Measurements from ENCODE around the gene CIART. TPM values are rescaled to one million over a fixed set of nuclear protein-coding genes. Genes with fewer than 3 reads are reported as not detected.
"Not testable (repeated sequence)": the region's sequence is repeated elsewhere in the genome, so short reads cannot be mapped to it uniquely, and the experiment has no call there.

The CIART gene, protein sequence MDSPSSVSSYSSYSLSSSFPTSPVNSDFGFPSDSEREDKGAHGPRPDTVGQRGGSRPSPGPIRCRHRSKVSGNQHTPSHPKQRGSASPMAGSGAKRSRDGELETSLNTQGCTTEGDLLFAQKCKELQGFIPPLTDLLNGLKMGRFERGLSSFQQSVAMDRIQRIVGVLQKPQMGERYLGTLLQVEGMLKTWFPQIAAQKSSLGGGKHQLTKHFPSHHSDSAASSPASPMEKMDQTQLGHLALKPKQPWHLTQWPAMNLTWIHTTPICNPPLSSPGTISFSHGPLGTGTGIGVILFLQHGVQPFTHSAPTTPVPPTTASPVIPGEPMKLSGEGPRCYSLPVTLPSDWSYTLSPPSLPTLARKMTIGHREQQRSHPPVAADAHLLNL
- 1 to 10 TPM; 7.0 to 9.8 (median 7.8) TPM for polyA plus RNA-seq (ENCODE audit: insufficient read length in 4 of 4)

DNA sequence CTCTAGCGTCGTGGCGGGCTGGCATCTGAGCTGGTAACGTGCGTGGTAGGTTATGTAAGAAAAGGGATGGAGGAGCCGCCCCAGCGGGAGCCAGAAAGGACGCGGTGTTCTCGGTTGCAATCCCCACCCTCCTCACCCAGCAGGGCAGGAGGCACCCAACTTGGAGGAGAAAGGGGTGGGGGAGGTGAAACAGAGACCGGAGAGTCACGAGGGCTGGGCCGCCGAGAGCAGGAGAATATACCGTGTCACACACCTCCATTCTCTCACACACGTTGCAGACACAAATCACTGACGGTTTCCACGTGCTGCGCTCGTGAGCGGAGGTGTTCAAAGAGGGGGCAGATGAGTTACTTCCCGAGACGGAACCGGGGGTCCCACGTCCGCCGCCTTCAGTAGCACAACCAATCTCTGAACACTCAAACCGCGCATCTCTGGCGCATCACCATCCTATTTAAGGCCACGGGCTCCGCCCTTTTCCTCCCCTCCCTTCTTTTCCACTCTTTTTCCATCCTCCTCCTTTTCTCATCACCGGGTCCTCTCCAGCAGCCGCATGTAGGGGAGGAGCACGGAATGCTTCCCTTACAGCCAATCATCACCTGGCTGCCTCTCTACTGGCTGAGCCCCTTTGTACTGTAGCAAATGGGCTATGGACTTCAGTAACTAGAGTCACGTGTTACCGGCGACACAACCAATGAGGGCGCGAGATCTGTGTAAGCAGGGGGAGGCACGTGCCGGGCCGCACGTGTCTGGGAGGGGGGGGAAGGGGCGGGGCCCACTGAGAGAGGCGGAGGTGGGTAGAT is at the start of gene CIART:
TSS of gene CIART (plus strand) at position 797 of the 800 bp plus-strand sequence. CDS start 714 bp downstream, outside the sequence.
- peak; percentile 90 to 96 (median 92) for DNase-seq (ENCODE audit: low read depth in 4 of 4, low spot score in 3 of 4)

DNA sequence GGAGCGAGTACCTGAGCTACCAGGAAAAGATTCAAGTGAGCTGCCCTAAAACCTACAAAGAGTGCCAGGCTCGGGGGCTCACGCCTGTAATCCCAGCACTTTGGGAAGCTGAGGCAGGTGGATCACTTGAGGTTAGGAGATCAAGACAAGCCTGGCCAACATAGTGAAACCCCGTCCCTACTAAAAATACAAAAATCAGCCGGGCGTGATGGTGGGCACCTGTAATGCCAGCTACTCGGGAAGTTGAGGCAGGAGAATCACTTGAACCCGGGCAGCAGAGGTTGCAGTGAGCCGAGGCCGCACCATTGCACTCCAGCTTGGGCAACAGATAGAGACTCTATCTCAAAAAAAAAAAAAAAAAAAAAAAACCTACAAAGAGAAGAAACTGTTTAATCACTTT is 49.4 kb upstream of the CIART start:
- not testable (repeated sequence) for DNase-seq (ENCODE audit: low read depth in 4 of 4, low spot score in 3 of 4)

DNA sequence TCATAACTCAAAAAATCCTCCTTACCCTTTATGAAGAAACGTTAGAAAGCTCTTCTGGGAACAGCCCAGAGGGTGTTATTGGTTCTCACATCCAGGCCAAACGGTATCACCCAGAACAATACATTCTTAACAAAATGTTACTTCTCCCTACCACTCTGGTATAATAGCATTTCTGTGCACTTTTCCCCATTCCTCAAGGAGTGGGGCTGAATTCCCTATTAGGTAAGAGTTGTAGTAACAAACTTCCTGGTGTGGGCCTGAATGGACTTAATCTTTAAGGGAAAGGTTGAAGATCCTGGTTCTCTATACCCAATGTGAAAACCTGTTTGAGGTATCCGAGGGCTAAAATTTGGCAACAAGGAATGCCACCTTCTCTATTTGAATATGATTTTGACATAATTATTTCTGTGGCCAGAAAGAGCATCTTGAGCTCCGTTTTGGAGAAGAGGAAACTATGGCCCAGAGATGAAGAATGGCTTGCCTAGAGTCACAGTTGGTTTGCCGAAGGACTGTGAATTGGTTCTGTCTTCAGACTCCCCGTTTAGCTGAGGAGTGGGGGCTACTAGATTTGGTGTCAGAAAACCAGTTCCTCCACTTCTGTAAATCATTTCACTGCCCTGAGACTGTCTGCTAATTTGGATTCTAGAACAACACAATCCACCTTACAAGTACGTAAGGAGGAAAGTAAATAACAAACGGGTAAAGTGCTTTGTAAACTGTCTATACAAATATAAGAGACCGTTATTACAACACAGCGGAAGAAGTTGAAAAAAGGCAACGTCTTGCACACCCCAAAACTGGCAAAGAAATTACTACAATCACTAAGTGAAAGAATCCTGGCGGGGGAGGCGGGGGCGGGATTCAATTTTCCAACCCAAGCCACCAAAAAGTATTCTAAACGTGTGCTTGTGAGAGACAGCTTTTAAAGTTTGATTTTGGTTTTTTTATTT is 48.7 kb upstream of the CIART start:
- DNase-seq (ENCODE audit: low read depth in 4 of 4, low spot score in 3 of 4) = peak in 1 of 4 donors; percentile 46

DNA sequence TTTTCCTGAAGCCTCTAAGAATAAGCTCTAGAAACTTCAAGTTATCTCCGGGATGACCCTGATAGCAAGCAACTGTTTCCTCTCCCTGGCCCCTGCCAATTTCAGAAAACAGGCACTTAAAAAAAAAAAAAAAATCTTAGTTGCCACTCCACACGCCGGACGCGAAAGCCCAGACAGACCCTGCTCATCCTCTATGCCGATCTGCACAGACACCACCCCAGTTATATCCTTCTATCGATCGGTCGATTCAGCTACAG is 48.1 kb upstream of the CIART start:
- no peak for DNase-seq (ENCODE audit: low read depth in 4 of 4, low spot score in 3 of 4)

DNA sequence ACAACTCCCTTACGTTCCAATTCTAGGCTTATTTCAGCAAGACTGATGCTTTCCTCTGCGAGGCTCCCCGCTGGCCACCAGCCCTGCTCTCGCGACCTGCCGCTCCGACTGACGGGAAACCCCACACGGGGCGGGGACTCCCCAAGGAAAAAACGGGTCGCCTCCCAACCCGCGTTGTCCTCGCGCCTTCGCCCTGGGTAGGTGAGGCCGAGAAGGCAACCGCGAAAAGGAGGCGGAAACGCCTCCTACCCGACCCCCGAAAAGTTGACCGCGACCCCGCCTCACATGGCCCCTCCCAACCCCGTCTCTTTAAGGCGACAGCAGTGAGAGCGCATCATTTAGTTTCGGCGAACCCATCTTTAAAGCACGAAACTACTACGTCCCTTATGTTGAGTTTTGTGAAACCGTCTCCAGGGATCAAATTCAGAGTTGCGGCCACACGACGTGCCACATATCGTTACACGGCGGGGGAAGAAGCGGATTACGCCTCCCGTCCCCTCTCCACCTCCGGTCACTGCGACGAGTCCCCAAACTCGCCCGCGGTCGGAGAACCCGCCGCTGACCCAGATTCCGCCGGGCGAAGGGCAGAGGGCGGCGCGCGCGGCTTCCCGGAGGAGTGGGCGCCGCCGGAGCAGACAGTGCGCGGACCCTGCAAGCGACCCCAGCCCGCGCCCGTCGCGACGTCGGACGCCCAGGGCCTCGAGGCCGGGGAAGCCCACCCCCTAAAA is 47.6 kb upstream of the CIART start:
- DNase-seq (ENCODE audit: low read depth in 4 of 4, low spot score in 3 of 4) = peak in 1 of 4 donors; percentile 71

DNA sequence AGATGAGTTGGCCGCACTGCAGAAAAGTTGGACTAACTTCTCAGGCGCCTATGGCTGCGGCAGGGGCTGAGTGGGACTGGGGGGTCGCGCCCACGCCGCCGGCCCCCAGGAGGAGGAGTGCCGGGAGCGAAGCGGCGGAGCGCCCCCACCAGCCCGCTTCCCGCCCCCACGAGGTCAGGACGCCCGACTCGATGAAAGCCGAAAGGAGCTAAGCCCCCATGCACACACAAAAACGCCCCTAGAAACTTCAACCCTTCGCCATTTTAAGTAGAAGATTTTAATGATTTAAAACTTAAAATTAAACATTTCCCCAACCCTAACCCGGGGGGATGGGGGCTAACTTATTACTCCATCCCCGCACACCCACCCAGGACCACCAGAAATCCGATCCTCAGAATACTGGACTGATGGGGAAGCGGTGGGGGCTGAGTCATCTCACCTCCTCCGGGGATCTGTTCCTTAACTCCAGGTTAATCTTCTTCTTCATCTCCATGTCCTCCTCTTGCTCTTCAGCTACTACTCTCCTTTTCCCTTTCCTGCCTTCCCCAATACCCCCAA is 47.0 kb upstream of the CIART start:
- DNase-seq (ENCODE audit: low read depth in 4 of 4, low spot score in 3 of 4) = no peak

DNA sequence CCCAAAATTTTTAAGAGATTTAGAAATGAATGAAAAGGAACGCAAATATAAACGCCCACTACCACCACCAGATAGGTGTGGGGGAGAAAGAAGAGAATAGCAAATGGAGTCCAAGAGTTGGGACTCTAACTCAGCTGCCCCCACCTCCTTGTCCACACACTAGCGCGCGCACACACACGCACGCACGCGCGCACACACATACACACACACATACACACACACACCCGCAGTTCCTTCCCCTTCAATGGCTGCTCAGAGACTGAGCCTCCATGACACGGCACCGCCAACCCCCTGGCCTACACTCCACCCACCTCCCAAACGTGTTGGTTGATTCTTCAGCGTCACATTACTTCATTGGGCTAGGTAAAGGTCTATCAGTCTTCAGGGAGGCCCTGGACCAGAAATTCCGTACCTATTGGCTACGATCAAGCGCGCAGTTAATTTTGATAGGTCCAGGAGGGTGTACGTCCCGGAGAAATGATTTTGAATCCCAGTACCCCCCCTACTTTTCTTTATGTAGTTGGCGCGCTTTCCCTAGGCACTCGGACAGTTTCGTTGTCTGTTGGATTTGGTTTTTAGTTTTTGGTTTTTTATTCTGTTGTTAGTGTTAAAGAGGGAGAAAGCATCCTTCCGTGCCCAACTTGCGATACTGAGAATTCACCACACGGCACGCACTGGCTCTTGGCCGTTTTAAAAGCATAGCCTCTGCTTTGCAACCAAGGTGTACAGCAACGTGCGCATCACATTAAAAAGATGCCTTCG is 46.3 kb upstream of the CIART start, which contains the start of gene ANP32E:
TSS of gene ANP32E (minus strand) at position 261 of the 762 bp plus-strand sequence. CDS start 326 bp downstream, outside the sequence.
- DNase-seq (ENCODE audit: low read depth in 4 of 4, low spot score in 3 of 4) = peak; percentile 95 to 99 (median 96)

DNA sequence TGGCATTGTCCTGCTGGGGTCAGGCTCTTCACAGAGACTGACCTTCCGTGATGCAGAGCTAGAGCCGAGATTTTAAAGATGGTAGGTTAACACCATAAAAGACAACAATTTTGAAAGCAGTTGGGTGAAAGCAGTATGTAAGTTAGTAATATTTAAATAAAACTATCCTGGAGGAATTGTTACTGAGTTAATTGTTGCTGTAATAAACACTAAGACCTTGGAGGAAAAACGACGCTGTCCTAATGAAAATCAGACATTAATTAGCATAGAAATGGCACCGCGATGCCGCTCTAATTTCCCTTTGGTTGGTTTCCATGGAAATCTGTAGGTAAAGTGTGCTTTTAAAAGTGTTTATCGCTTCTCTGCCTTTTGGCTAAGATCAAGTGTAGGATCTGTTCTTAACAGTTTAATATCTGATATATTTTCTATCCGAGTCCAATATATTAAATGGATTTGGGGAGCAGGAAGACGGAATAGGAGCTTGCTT is 45.7 kb upstream of the CIART start:
- DNase-seq (ENCODE audit: low read depth in 4 of 4, low spot score in 3 of 4) = no peak

DNA sequence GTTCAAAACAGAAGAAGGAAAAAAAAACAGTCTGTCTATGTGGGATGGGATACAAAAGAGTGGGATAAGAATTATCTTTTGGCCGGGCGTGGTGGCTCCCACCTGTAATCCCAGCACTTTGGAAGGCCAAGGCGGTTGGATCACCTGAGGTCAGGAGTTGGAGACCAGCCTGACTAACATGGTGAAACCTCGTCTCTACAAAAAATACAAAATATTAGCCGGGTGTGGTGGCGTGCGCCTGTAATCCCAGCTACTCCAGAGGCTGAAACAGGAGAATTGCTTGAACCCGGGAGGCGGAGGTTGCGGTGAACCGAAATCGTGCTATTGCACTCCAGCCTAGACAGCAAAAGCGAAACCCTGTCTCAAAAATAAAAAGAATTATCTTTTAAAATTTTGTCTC is 45.2 kb upstream of the CIART start:
- not testable (repeated sequence) for DNase-seq (ENCODE audit: low read depth in 4 of 4, low spot score in 3 of 4)

DNA sequence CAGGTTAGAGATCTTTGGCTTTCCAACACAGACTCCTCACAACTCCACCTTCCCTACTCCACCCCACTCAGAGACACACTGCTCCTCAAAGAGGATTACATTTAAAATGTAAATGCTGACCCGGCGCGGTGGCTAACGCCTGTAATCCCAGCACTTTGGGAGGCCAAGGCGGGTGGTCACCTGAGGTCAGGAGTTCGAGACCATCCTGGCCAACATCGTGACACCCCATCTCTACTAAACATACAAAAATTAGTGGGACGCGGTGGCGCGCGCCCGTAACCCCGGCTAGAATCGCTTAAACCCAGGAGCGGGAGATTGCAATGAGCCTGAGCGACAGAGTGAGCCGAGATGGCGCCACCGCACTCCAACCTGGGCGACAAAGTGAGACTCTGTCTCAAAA is 44.6 kb upstream of the CIART start:
- no peak for DNase-seq (ENCODE audit: low read depth in 4 of 4, low spot score in 3 of 4)

DNA sequence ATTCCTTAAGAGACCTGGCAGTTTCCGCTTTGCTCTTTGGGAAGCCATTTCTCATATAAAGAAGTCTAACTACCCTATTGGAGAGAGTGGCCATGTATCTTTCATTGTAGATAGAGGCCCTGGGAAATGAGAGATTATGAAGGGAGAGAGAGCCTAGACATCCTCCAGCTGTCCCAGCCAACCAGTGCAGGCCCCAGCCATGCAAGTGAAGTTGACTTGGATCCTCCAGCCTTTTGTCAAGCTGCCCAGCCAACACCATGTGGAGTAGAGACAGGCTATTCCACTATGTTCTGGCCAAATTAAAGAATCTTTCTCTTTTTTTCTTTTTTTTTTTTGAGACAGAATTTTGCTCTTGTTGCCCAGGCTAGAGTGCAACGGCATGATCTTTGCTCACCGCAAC is 39.4 kb upstream of the CIART start:
- DNase-seq (ENCODE audit: low read depth in 4 of 4, low spot score in 3 of 4) = no peak

DNA sequence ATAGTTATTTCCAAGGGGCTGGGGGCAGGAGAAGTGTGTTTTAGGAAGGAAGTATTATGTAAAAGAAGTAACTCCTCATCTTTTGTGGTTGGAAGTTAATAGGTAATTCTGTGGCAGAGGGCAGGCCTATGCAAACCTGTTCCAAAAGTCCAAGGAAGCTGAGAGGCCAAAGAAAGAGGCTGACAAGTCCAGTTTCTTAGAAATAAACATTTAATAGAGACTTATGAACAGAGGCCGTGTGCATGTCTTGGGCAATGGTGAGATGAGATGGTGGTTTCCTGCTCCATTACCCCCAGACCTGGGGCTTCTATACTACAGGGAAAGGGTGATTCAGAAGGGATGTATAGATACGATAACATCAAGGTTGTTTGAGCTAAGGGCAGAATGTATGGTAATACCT is 32.4 kb upstream of the CIART start:
- no peak for DNase-seq (ENCODE audit: low read depth in 4 of 4, low spot score in 3 of 4)

DNA sequence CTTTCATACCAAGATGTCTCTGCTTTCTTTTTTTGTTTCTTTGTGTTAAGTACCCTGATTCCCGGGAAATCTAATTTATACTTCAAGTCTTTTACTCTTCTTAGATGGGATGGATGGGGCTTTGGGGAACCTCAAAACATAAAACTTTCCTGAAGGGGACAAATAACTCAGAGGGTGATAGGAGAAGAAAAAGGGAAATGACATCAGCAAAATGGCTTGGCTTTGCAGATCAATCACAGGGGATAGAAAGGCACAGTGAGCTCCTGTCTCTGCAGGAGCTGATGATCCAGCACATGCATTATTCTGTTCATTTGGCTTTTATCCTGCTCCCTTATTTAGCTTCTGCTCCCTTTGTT is 26.2 kb upstream of the CIART start:
- no peak for DNase-seq (ENCODE audit: low read depth in 4 of 4, low spot score in 3 of 4)

DNA sequence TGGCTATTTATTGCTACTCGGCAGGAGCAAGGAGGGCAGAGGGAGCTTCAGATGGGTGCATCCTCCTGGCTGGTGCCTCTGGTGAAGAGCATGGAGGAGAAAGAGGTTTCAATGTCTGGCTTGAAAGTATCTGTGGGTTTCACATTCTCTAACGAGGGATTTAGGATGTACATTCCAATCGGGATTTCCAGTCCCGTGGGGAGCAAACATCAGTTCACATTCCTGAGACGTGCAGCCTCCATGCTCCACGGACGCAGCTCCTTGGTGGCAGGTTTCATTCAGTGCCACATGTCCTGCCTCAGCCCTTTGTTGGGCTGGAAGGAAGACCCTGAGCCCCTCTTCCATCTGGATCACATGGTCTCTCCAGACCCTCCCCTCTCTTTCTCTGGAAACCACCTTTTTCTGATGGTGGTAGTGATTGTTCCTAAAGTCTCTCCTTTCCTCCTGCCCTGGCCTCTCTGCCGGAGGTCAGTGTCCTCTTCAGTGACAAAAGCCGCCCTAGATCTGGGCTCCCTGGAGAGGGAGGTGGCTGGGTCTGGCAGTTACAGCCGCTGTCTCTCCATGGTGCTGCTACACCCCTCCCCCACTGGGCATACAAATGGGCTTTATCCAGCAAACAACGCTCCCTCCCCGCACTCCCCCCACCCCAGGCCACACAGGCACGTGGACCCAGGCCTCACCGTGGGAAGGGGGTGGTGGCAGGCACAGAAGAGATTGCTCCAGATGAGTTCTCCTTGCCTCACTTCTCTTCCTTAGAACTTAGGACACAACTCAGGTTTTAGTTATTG is 25.6 kb upstream of the CIART start:
- DNase-seq (ENCODE audit: low read depth in 4 of 4, low spot score in 3 of 4) = no peak

DNA sequence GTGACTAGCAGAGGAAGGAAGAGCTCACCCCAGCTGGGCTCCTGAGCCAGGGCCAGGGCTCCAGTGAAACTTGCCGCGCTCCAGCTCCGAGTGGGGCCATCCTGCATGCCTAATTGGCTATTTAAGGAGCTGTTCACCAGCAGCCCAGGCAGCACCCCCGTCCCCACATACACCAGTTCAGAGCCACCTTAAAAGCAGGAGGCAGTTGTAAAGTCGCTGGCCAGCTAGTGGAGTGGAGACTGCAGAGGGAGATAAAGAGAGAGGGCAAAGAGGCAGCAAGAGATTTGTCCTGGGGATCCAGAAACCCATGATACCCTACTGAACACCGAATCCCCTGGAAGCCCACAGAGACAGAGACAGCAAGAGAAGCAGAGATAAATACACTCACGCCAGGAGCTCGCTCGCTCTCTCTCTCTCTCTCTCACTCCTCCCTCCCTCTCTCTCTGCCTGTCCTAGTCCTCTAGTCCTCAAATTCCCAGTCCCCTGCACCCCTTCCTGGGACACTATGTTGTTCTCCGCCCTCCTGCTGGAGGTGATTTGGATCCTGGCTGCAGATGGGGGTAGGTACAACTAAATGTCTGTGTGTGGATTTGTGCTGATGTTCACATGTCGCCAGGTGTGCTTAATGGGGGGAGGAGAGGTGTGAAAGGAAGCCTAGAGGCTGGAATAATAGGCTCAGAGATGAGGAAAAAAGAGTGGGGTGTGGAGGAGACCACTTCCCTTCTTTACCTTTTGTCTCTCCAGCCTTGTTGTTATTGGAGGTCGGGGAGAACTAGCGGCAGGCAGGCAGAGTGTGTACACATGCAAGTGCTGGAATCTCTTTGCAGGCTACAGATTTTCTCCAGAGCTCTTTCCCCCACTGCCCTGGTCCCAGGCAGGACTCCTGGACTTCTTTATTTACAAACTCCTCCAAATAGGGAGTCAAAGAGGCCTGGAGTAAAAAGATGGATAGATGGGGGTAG is 24.4 kb upstream of the CIART start, which contains the start of gene CA14:
TSS of gene CA14 (plus strand) at position 151 of the 962 bp plus-strand sequence. CDS start at position 506, 355 bp downstream.
- DNase-seq (ENCODE audit: low read depth in 4 of 4, low spot score in 3 of 4) = no peak

DNA sequence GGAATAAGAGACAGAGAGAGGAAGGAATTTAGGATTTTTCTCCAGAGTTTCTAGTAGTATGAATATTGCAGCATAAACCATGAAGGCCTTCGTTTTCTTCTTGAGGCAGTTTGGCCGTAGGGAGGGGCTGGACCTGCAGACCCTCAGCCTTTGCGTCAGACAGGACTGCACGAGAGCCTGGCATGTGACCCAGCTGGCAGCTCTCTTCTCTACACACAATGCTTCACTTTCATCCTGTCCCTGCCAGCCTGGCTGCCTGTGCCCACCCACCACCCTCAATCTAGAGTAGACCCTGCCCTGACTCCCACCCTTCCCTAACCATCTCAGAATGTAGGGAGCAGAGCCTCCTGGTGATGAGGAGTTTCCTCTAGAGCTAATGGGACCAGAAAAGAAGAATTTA is 23.1 kb upstream of the CIART start:
- no peak for DNase-seq (ENCODE audit: low read depth in 4 of 4, low spot score in 3 of 4)

Data from left renal pelvis (tissue), 4 donors.